IPS-18a (cell line): ENCODE results near the gene TSPEAR.
"Not testable (repeated sequence)": the region's sequence is repeated elsewhere in the genome, so short reads cannot be mapped to it uniquely, and the experiment has no call there.

Experiments used
- H3K27ac ChIP-seq: one replicate; pipeline ENCODE4 v1.5.1; 2013; ENCODE audit warnings: low read length
- H3K27me3 ChIP-seq: one replicate; pipeline ENCODE4 v1.6.1; 2013; ENCODE audit warnings: mild to moderate bottlenecking, low read length; ENCODE audit not compliant: control insufficient read depth, insufficient read depth
- H3K36me3 ChIP-seq: one replicate; pipeline ENCODE4 v1.6.1; 2013; ENCODE audit warnings: low read depth, low read length; ENCODE audit not compliant: control insufficient read depth
- H3K4me1 ChIP-seq: one replicate; pipeline ENCODE4 v1.6.1; 2013; ENCODE audit warnings: low read depth, low read length; ENCODE audit not compliant: control insufficient read depth
- H3K4me3 ChIP-seq: one replicate; pipeline ENCODE4 v1.5.1; 2013; ENCODE audit warnings: low read length
- H3K9ac ChIP-seq: one replicate; pipeline ENCODE4 v1.6.1; 2013; ENCODE audit warnings: mild to moderate bottlenecking, low read length, moderate library complexity
- H3K9me3 ChIP-seq: one replicate; pipeline ENCODE4 v1.6.1; 2013; ENCODE audit warnings: low read depth, low read length; ENCODE audit not compliant: control insufficient read depth

The TSPEAR gene

DNA sequence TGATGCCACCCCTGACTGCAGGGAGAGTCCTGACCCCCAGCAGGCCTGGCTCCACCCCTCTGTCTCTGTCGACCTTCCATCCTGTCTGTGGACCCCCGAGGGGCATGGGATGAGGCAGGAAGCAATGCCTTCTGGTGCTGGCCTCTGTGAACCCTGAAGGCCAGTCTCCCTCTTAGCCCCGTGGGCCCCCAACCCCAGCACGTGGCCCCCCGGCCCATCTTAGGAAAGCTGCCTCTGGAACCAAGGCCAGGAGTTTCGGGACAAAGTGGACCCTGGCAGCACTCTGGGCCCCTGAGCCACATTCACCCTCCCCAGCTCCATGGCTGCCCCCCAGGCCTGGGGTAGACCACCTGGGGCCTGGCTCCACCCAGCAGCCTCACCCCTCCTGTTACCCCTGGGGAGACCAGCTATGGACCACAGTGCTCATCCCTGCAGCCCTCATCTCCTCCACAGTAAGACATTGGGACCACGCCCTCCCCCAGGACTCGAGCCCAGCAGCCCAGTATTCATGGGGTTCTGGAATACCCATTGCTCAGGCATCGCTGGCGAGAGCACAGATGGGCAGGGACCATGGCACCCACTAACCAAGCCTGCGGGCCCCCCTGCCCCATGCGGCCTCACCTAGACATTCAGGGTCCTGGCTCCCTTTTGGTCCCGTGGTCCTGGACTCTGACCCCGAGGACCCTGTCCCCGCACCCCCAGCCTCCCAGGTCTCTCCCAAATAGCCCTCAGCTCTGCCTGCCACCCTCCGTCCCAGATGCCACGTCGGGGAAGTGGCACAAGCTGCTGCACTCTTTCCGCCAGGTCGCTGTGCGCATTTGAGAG, 72.7 kb downstream of the TSPEAR start:
- not testable (repeated sequence) for H3K36me3 ChIP-seq, H3K4me3 ChIP-seq, H3K9me3 ChIP-seq, H3K4me1 ChIP-seq, H3K27me3 ChIP-seq, H3K9ac ChIP-seq, H3K27ac ChIP-seq

- H3K4me3 ChIP-seq, H3K27me3 ChIP-seq, H3K9ac ChIP-seq, H3K9me3 ChIP-seq, H3K27ac ChIP-seq, H3K4me1 ChIP-seq, H3K36me3 ChIP-seq: not testable (repeated sequence)
Measured at GRCh38 chr21:44637851-44638348, 73.5 kb downstream of the TSPEAR start.

DNA sequence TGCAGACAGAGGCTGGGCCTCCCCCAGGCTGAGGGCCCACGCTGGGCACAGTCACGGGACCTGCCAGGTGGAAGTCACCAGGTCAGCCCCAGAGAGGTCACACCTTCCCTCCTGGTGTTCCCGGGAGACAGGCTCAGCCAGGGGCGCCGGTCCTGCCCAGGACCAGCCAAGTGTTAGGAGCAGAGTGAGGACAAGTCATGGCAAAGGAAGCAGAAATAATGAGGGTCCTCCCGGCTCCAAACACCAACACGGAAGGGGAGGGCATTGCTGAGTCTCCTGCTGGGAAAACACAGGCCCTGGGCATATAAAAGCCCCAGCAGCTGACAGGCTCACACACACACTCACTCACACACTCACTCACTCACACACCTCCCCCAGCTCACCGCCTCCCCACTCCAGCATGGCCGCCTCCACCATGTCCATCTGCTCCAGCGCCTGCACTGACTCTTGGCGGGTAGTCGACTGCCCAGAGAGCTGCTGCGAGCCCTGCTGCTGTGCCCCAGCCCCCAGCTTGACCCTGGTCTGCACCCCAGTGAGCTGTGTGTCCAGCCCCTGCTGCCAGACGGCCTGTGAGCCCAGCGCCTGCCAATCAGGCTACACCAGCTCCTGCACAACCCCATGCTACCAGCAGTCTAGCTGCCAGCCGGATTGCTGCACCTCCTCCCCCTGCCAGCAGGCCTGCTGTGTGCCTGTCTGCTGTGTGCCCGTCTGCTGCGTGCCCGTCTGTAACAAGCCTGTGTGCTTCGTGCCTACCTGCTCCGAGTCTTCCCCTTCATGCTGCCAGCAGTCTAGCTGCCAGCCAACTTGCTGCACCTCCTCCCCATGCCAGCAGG, 74.1 kb downstream of the TSPEAR start, which contains the start of gene KRTAP10-10:
TSS of gene KRTAP10-10 (plus strand) at position 339 of the 833 bp plus-strand sequence. CDS start at position 401, 62 bp downstream.
- no peaks in the 10 kb centered on the region for H3K4me1 ChIP-seq
- no peak within 1 kb of the TSS for H3K4me3 ChIP-seq
- H3K27ac ChIP-seq: no peak within 1 kb of the TSS
- no peaks in the 10 kb centered on the region for H3K27me3 ChIP-seq
- no peaks in the 10 kb centered on the region for H3K9me3 ChIP-seq
- H3K9ac ChIP-seq: no peak within 1 kb of the TSS
- H3K36me3 ChIP-seq: no peaks in the 10 kb centered on the region

GRCh38 chr21:44636209-44637017, 75.0 kb downstream of the TSPEAR start:
- H3K27me3 ChIP-seq: no peaks in the 10 kb centered on the region
- H3K9ac ChIP-seq: no peak overlapping the region
- no peaks in the 10 kb centered on the region for H3K4me1 ChIP-seq
- no peak overlapping the region for H3K4me3 ChIP-seq
- H3K9me3 ChIP-seq: no peaks in the 10 kb centered on the region
- no peak overlapping the region for H3K27ac ChIP-seq
- no peaks in the 10 kb centered on the region for H3K36me3 ChIP-seq

- Histone ChIP-seq H3K27ac (no peak overlapping the region), H3K36me3 (no peaks in the 10 kb centered on the region), H3K4me3 (no peak overlapping the region), H3K9me3 (no peaks in the 10 kb centered on the region), H3K9ac (no peak overlapping the region), H3K4me1 (no peaks in the 10 kb centered on the region), H3K27me3 (no peaks in the 10 kb centered on the region)
Measured at GRCh38 chr21:44632067-44632466, 79.3 kb downstream of the TSPEAR start.

- no peaks in the 10 kb centered on the region for H3K27me3 ChIP-seq
- H3K4me1 ChIP-seq: no peaks in the 10 kb centered on the region
- H3K9ac ChIP-seq: no peak overlapping the region
- H3K4me3 ChIP-seq: no peak overlapping the region
- H3K9me3 ChIP-seq: no peaks in the 10 kb centered on the region
- H3K36me3 ChIP-seq: no peaks in the 10 kb centered on the region
- H3K27ac ChIP-seq: no peak overlapping the region
Measured at GRCh38 chr21:44630440-44630839, 80.9 kb downstream of the TSPEAR start.

GRCh38 chr21:44628707-44629391, 82.5 kb downstream of the TSPEAR start:
- Histone ChIP-seq H3K4me3 (no peak overlapping the region), H3K36me3 (no peaks in the 10 kb centered on the region), H3K9me3 (peaks cover 8% of the 10 kb centered on the region), H3K9ac (no peak overlapping the region), H3K27me3 (no peaks in the 10 kb centered on the region), H3K27ac (no peak overlapping the region), H3K4me1 (no peaks in the 10 kb centered on the region)

- H3K36me3 ChIP-seq, H3K27me3 ChIP-seq, H3K9ac ChIP-seq, H3K27ac ChIP-seq, H3K4me3 ChIP-seq, H3K4me1 ChIP-seq: not testable (repeated sequence)
- H3K9me3 ChIP-seq: peaks cover 19% of the 10 kb centered on the region
Measured at GRCh38 chr21:44627831-44628233, 83.5 kb downstream of the TSPEAR start.

DNA sequence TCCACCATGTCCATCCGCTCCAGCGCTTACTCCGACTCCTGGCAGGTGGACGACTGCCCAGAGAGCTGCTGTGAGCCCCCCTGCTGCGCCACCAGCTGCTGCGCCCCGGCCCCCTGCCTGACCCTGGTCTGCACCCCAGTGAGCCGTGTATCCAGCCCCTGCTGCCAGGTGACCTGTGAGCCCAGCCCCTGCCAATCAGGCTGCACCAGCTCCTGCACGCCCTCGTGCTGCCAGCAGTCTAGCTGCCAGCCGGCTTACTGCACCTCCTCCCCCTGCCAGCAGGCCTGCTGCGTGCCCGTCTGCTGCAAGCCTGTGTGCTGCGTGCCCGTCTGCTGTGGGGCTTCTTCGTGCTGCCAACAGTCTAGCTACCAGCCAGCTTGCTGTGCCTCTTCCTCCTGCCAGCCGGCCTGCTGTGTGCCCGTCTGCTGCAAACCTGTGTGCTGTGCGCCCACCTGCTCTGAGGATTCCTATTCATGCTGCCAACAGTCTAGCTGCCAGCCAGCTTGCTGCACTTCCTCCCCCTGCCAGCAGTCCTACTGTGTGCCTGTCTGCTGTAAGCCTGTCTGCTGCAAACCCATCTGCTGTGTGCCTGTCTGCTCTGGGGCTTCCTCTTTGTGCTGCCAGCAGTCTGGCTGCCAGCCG, 84.1 kb downstream of the TSPEAR start:
- not testable (repeated sequence) for H3K9ac ChIP-seq, H3K36me3 ChIP-seq, H3K4me3 ChIP-seq, H3K27me3 ChIP-seq, H3K4me1 ChIP-seq, H3K27ac ChIP-seq
- H3K9me3 ChIP-seq: peaks cover 19% of the 10 kb centered on the region

- H3K9me3 ChIP-seq: peaks cover 19% of the 10 kb centered on the region
- no peaks in the 10 kb centered on the region for H3K36me3 ChIP-seq
- no peak within 1 kb of the TSS for H3K27ac ChIP-seq
- H3K27me3 ChIP-seq: no peaks in the 10 kb centered on the region
- no peak within 1 kb of the TSS for H3K9ac ChIP-seq
- H3K4me1 ChIP-seq: no peaks in the 10 kb centered on the region
- H3K4me3 ChIP-seq: no peak within 1 kb of the TSS
Measured at GRCh38 chr21:44626673-44627143, 84.7 kb downstream of the TSPEAR start, which contains the start of gene KRTAP10-9. KRTAP10-9 (plus strand) TSS chr21:44627093; CDS start chr21:44627172, 79 bp downstream.
